Measurements from ENCODE around the gene KAT6B.

KAT6B gene

GRCh38 chr10:75016325-75016724 lies 189.9 kb downstream of the KAT6B start:
- TF ChIP-seq CTCF (IDR thresholded peaks at IDR 0.05; ENCODE audit: extremely low read depth, missing control alignments): no peak
- no peak for DNase-seq (ENCODE audit: low spot score)

DNA sequence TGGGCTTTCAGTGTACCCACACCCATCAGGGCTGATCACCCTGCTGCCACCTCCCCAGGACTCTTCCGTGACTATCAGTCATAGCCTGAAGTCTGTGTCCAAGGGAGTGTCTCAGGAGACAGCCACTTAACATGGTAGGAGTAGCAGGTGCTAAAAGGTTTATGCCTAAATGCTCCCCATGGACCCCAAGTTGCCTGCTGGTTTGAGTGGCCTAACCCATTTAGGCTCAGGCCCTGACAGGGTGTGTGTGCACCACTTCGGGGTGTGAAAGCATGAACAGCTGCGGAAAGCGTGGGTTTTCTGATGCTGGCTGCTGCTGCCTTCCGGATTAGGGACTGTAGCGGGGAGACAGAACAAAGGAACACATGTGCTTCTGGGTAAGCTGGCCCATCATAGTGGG lies 191.9 kb downstream of the KAT6B start:
- DNase-seq (ENCODE audit: low spot score): no peak
- no peak for TF ChIP-seq CTCF (IDR thresholded peaks at IDR 0.05; ENCODE audit: extremely low read depth, missing control alignments)

GRCh38 chr10:75018686-75019307 lies 192.4 kb downstream of the KAT6B start:
- no peak for TF ChIP-seq CTCF (IDR thresholded peaks at IDR 0.05; ENCODE audit: extremely low read depth, missing control alignments)
- no peak for DNase-seq (ENCODE audit: low spot score)

DNA sequence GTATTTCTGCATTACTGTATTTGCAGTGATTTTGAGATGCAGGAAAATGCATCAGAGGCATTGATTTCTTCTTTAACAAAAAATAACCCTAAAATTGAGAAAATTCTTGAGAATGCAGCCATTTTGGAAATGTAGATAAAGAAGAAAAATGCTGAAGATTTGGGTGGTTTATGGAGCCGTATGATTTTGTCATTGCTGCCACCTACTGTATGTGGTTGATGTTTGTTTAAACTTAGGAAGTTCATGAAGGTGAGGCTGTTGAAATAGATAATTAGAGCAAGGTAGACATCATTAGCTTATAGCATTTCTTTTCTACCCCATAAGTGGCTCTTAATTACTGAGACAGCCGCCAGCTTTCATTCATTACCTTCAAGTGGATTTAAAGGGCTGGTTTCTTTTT lies 193.0 kb downstream of the KAT6B start:
- DNase-seq (ENCODE audit: low spot score): no peak

DNA sequence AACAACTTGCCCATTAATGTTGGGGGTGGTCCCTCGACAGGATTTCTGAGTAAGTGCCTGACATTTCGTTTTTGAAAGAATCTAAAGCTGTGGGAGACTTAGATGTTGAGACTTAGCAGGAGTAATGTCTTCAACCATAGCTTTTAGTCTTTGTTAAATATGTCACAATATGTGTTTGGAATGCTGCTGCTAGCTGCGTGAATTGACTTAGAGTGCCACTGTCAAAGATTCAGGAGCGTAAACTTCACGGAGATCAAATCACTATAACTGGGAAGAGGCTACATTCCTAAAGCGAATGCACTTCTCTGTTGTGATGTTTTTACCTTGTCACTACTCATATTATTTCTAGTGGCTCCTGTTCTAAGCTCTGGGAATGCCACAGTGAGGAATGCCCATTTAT lies 193.8 kb downstream of the KAT6B start:
- no peak for TF ChIP-seq CTCF (IDR thresholded peaks at IDR 0.05; ENCODE audit: extremely low read depth, missing control alignments)
- no peak for DNase-seq (ENCODE audit: low spot score)

More for the DNA sequence above, 193.0 kb downstream of the KAT6B start:
- peak; percentile 12 for TF ChIP-seq CTCF (IDR thresholded peaks at IDR 0.05; ENCODE audit: extremely low read depth, missing control alignments)

- no peak for DNase-seq (ENCODE audit: low spot score)
Measured at GRCh38 chr10:75021379-75022249, 195.2 kb downstream of the KAT6B start.

More at GRCh38 chr10:75021379-75022249, 195.2 kb downstream of the KAT6B start:
- TF ChIP-seq CTCF (IDR thresholded peaks at IDR 0.05; ENCODE audit: extremely low read depth, missing control alignments): no peak

Data from GM20000 (cell line).